ENCODE results near the gene SRP9. TPM values are rescaled to one million over a fixed set of nuclear protein-coding genes. Genes with fewer than 3 reads are reported as not detected.
"Not testable (repeated sequence)": the region's sequence is repeated elsewhere in the genome, so short reads cannot be mapped to it uniquely, and the experiment has no call there.

The SRP9 gene
- polyA plus RNA-seq, 6 donors from 2014 or later: 219 to 374 (median 278) TPM

- Mint-ChIP-seq H3K27me3 (no peaks in the 10 kb centered on the region), H3K36me3 (no peaks in the 10 kb centered on the region), H3K4me3 (no peak overlapping the region), H3K27ac (peak overlapping the region in 1 of 6 donors; percentile 85), H3K4me1 (peaks cover 5 to 15% (median 7%) of the 10 kb centered on the region in 3 donors), H3K9me3 (no peaks in the 10 kb centered on the region)
- DNase-seq (no peak), ATAC-seq (ENCODE audit: low read depth in 2 of 2) (no peak)
Observed at GRCh38 chr1:225772848-225773247, 4.8 kb upstream of the SRP9 start.

DNA sequence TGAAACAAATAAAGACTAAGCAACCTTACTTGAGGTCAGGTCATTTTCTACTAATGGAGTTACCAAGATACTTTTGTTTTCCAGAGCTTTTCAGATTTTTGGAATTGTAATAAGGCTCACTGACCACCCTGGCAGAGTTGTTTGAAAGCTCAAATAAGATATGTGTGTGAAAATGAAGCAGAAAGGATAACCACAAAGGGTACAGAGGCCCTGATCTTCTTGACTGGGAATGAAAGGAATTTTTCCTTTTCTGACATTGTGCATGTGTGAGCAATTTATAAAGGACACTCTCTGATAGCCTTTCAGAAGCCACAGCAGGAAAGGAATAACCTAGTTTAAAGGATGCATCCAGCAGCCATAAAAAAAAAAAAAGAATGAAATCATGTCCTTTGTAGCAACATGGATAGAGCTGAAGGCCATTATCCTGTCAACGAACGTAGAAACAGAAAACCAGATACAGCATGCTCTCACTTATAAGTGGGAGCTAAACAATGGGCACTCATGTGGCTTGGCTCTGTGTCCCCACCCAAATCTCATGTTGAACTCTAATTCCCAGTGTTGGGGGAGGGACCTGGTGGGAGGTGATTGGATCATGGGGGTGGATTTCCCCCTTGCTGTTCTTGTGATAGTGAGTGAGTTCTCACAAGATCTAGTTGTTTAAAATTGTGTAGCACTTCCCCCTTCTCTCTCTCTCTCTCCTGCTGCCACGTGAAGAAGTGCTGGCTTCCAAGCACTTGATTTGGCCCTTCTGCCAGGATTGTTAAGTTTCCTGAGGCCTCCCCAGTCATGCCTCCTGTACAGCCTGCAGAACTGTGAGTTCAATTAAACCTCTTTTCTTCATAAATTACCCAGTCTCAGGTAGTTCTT is 3.1 kb upstream of the SRP9 start:
- Mint-ChIP-seq H3K9me3 (no peaks in the 10 kb centered on the region), H3K27ac (no peak overlapping the region), H3K36me3 (no peaks in the 10 kb centered on the region), H3K27me3 (no peaks in the 10 kb centered on the region), H3K4me3 (no peak overlapping the region), H3K4me1 (peaks cover 7 to 24% (median 9%) of the 10 kb centered on the region in 3 donors)
- no peak for DNase-seq
- ATAC-seq (ENCODE audit: low read depth in 2 of 2): no peak

DNA sequence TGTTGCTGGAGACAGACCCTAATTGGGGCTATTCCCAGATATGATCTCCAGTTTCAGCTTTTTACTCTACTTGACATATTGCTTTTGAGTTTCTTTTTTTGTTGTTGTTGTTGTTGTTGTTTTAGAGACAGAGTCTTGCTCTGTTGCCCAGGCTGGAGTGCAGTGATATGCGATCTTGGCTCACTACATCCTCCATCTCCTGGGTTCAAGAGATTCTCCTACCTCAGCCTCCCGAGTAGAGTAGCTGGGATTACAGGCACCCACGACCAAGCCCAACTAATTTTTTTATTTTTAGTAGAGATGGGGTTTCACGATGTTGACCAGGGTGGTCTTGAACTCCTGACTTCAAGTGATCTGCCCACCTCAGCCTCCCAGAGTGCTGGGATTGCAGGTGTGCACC is 1.3 kb upstream of the SRP9 start:
- DNase-seq (no peak), ATAC-seq (ENCODE audit: low read depth in 2 of 2) (no peak)
- H3K4me3 Mint-ChIP-seq: no peak overlapping the region
- H3K27ac Mint-ChIP-seq: no peak overlapping the region
- H3K4me1 Mint-ChIP-seq: peaks cover 16 to 38% (median 16%) of the 10 kb centered on the region in 3 donors
- H3K9me3 Mint-ChIP-seq: no peaks in the 10 kb centered on the region
- no peaks in the 10 kb centered on the region for H3K27me3 Mint-ChIP-seq
- H3K36me3 Mint-ChIP-seq: peaks cover 6 to 8% of the 10 kb centered on the region in 2 donors

- DNase-seq (no peak), ATAC-seq (ENCODE audit: low read depth in 2 of 2) (peak; percentile 1 to 2)
- H3K9me3 Mint-ChIP-seq: no peaks in the 10 kb centered on the region
- peaks cover 16 to 43% (median 22%) of the 10 kb centered on the region in 3 donors for H3K4me1 Mint-ChIP-seq
- H3K27ac Mint-ChIP-seq: no peak overlapping the region
- peaks cover 6 to 8% of the 10 kb centered on the region in 2 donors for H3K36me3 Mint-ChIP-seq
- H3K27me3 Mint-ChIP-seq: no peaks in the 10 kb centered on the region
- H3K4me3 Mint-ChIP-seq: no peak overlapping the region
Observed at GRCh38 chr1:225777058-225777582, 506 bp upstream of the SRP9 start.

GRCh38 chr1:225778337-225778669 is 677 bp downstream of the SRP9 start:
- no peak overlapping the region for H3K4me3 Mint-ChIP-seq
- DNase-seq: no peak
- peaks cover 6 to 8% of the 10 kb centered on the region in 2 donors for H3K36me3 Mint-ChIP-seq
- H3K9me3 Mint-ChIP-seq: no peaks in the 10 kb centered on the region
- H3K4me1 Mint-ChIP-seq: peaks cover 25 to 49% (median 30%) of the 10 kb centered on the region in 3 donors
- H3K27me3 Mint-ChIP-seq: no peaks in the 10 kb centered on the region
- no peak overlapping the region for H3K27ac Mint-ChIP-seq
- no peak for ATAC-seq (ENCODE audit: low read depth in 2 of 2)

DNA sequence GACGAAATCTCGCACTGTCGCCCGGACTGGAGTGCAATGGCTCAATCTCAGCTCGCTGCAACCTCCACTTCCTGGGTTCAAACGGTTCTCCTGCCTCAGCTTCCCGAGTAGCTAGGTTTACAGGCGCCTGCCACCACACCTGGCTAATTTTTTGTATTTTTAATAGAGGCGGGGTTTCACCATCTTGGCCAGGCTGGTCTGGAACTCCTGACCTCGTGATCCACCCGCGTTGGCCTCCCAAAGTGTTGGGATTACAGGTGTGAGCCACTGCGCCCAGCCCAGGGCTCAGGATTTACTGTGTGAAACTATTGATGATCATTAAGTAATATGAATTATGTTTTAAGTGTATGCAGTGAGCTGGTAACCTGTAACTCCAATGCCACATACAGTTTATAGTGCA is 1.5 kb downstream of the SRP9 start:
- Mint-ChIP-seq H3K4me3 (peak overlapping the region in 1 of 8 donors; percentile 60), H3K36me3 (peaks cover 11 to 15% of the 10 kb centered on the region in 2 donors), H3K4me1 (peaks cover 31 to 48% (median 38%) of the 10 kb centered on the region in 3 donors)
- ATAC-seq (ENCODE audit: low read depth in 2 of 2); H3K27ac Mint-ChIP-seq; H3K27me3 Mint-ChIP-seq; DNase-seq; H3K9me3 Mint-ChIP-seq: not testable (repeated sequence)

DNA sequence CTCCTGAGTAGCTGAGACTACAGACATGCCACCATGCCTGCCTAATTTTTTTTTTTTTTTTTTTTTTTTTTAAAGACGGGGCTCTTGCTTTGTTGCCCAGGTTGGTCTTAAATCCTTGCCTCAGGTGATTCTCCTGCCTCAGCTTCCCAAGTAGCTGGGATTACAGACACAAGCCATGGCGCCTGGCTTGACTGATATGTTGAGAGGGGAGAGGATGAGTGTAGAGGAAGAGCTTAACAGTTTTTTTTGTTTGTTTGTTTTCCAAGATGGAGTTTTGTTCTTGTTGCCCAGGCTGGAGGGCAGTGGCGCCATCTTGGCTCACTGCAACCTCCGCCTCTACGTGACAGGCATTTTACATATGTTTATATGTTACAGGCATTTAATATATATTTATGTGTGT is 2.5 kb downstream of the SRP9 start:
- ATAC-seq (ENCODE audit: low read depth in 2 of 2): no peak
- Mint-ChIP-seq H3K4me1 (peaks cover 26 to 43% (median 32%) of the 10 kb centered on the region in 3 donors), H3K36me3 (peaks cover 11 to 15% of the 10 kb centered on the region in 2 donors), H3K4me3 (peak overlapping the region in 6 of 8 donors; percentile 46 to 80 (median 54)), H3K27me3 (no peaks in the 10 kb centered on the region), H3K9me3 (no peaks in the 10 kb centered on the region), H3K27ac (peak overlapping the region in 1 of 6 donors; percentile 47)
- no peak for DNase-seq

- no peaks in the 10 kb centered on the region for H3K9me3 Mint-ChIP-seq
- H3K27ac Mint-ChIP-seq: peak overlapping the region in 5 of 6 donors; percentile 18 to 80 (median 58)
- H3K4me3 Mint-ChIP-seq: peak overlapping the region in 5 of 8 donors; percentile 19 to 87 (median 25)
- H3K4me1 Mint-ChIP-seq: peaks cover 26 to 43% (median 32%) of the 10 kb centered on the region in 3 donors
- peaks cover 11 to 16% of the 10 kb centered on the region in 2 donors for H3K36me3 Mint-ChIP-seq
- no peaks in the 10 kb centered on the region for H3K27me3 Mint-ChIP-seq
- DNase-seq (no peak), ATAC-seq (ENCODE audit: low read depth in 2 of 2) (no peak)
Observed at GRCh38 chr1:225780630-225781029, 3.0 kb downstream of the SRP9 start.

DNA sequence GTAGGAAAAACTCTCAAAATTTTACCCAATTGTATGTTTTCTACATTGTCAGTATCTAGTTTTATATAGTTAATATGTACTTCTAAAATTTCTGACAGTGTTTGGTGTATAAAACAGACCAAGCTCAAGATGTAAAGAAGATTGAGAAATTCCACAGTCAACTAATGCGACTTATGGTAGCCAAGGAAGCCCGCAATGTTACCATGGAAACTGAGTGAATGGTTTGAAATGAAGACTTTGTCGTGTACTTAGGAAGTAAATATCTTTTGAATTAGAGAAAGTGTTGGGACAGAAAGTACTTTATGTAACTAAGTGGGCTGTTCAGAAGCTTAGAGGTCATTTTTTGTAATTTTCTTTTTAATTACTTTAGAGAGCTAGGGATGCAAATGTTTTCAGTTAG is 11.5 kb downstream of the SRP9 start:
- Mint-ChIP-seq H3K27ac (peak overlapping the region in 1 of 6 donors; percentile 42), H3K36me3 (peaks cover 37 to 44% of the 10 kb centered on the region in 2 donors), H3K4me1 (peaks cover 0 to 16% (median 9%) of the 10 kb centered on the region in 3 donors)
- H3K9me3 Mint-ChIP-seq; H3K4me3 Mint-ChIP-seq; H3K27me3 Mint-ChIP-seq; ATAC-seq (ENCODE audit: low read depth in 2 of 2); DNase-seq: not testable (repeated sequence)

GRCh38 chr1:225794954-225795353 is 17.3 kb downstream of the SRP9 start:
- Mint-ChIP-seq H3K4me1 (peaks cover 0 to 4% (median 0%) of the 10 kb centered on the region in 3 donors), H3K27ac (no peak overlapping the region), H3K9me3 (peaks cover 0 to 14% (median 8%) of the 10 kb centered on the region in 7 donors), H3K36me3 (peaks cover 28 to 39% of the 10 kb centered on the region in 2 donors), H3K27me3 (no peaks in the 10 kb centered on the region), H3K4me3 (no peak overlapping the region)
- no peak for DNase-seq
- no peak for ATAC-seq (ENCODE audit: low read depth in 2 of 2)

GRCh38 chr1:225796097-225796496 is 18.5 kb downstream of the SRP9 start:
- Mint-ChIP-seq H3K36me3 (peaks cover 23 to 32% of the 10 kb centered on the region in 2 donors), H3K9me3 (peaks cover 0 to 14% (median 8%) of the 10 kb centered on the region in 7 donors)
- H3K27ac Mint-ChIP-seq; H3K4me1 Mint-ChIP-seq; DNase-seq; H3K27me3 Mint-ChIP-seq; ATAC-seq (ENCODE audit: low read depth in 2 of 2); H3K4me3 Mint-ChIP-seq: not testable (repeated sequence)

GRCh38 chr1:225801146-225801545 is 23.5 kb downstream of the SRP9 start:
- not testable (repeated sequence) for H3K4me3 Mint-ChIP-seq; DNase-seq; H3K9me3 Mint-ChIP-seq; ATAC-seq (ENCODE audit: low read depth in 2 of 2); H3K36me3 Mint-ChIP-seq; H3K27me3 Mint-ChIP-seq; H3K4me1 Mint-ChIP-seq
- peak overlapping the region in 1 of 6 donors; percentile 52 for H3K27ac Mint-ChIP-seq

- peaks cover 8 to 27% (median 8%) of the 10 kb centered on the region in 3 donors for H3K27me3 Mint-ChIP-seq
- H3K4me1 Mint-ChIP-seq: peaks cover 11 to 22% (median 14%) of the 10 kb centered on the region in 3 donors
Observed at GRCh38 chr1:225806249-225806648, 28.6 kb downstream of the SRP9 start.

DNA sequence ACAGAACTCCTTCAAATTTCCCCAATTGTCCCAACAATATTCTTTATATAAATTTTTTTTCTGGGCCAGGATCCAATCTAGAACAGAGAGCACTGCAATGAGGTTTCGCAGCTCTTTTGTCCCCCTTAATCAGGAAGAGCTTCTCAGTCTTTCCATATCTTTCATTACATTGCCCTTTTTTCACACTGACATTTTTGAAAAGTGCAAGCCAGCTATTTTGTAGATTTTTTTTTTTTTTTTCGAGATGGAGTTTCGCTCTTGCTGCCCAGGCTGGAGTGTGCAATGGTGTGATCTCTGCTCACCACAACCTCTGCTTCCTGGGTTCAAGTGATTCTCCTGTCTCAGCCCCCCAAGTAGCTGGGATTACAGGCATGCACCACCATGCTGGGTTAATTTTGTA is 29.1 kb downstream of the SRP9 start:
- DNase-seq; ATAC-seq (ENCODE audit: low read depth in 2 of 2); H3K4me3 Mint-ChIP-seq; H3K36me3 Mint-ChIP-seq; H3K9me3 Mint-ChIP-seq; H3K27ac Mint-ChIP-seq: not testable (repeated sequence)
- Mint-ChIP-seq H3K27me3 (peaks cover 8 to 27% (median 8%) of the 10 kb centered on the region in 3 donors), H3K4me1 (peaks cover 11 to 27% (median 14%) of the 10 kb centered on the region in 3 donors)

More at GRCh38 chr1:225806249-225806648, 28.6 kb downstream of the SRP9 start:
- Mint-ChIP-seq H3K4me3 (no peak overlapping the region), H3K9me3 (no peaks in the 10 kb centered on the region), H3K36me3 (no peaks in the 10 kb centered on the region), H3K27ac (peak overlapping the region in 1 of 6 donors; percentile 57)
- no peak for DNase-seq
- ATAC-seq (ENCODE audit: low read depth in 2 of 2): no peak
